GM23248 (cell line): ENCODE data around the gene PITPNM3.

ENCODE experiments used
- EZH2 ChIP-seq: fragments of 200-600 bp; sonication (generic); IDR thresholded peaks from 2 replicates; pipeline ENCODE4 v1.6.1; 2018; ENCODE audit warnings: antibody characterized with exemption, mild to moderate bottlenecking; ENCODE audit not compliant: insufficient read depth, poor library complexity, severe bottlenecking
- EZH2phosphoT487 ChIP-seq: fragments of 200-600 bp; sonication (generic); IDR thresholded peaks from 2 replicates; pipeline ENCODE4 v1.6.1; 2018; ENCODE audit warnings: antibody characterized with exemption, moderate library complexity, mild to moderate bottlenecking, low read depth; ENCODE audit not compliant: insufficient read depth

DNA sequence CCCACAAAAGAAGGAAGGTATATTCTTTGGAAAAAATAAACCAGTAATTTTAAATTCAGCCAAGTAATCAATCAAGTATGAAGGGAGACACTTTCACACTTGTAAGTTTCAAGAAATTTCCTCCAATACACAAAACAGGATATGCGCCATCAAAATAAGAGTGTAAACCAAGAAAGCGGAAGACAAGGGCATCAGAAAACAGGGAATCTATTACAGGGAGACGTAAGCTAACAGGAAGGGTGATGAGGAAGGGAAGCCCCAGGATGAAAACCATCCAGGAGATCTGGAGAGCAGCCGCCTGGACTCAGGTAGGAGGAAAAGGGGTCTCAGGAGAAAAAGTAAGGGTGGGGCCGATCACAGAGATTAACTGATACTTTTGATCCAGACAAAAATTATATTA, 31.8 kb upstream of the PITPNM3 start:
- no peak for TF ChIP-seq EZH2
- no peak for TF ChIP-seq EZH2phosphoT487
